Progenitor cell of endocrine pancreas (in vitro differentiated cells): ENCODE results near the gene MTX1. TPM values are rescaled to one million over a fixed set of nuclear protein-coding genes. Genes with fewer than 3 reads are reported as not detected.
"Not testable (repeated sequence)": the region's sequence is repeated elsewhere in the genome, so short reads cannot be mapped to it uniquely, and the experiment has no call there.

ENCODE experiments used
- DNase-seq: peaks from one replicate; pipeline ENCODE4 v3.0.0; 2021; ENCODE audit warnings: low spot score; ENCODE audit not compliant: unreplicated experiment
- H3K27ac Mint-ChIP-seq: 2 replicates; pipeline ENCODE4 v1.8.0; 2021; ENCODE audit warnings: mild to moderate bottlenecking, moderate library complexity, mixed read lengths
- H3K27me3 Mint-ChIP-seq: 2 replicates; pipeline ENCODE4 v1.8.0; 2021; ENCODE audit warnings: mixed read lengths
- H3K36me3 Mint-ChIP-seq: 2 replicates; pipeline ENCODE4 v1.8.0; 2022; ENCODE audit warnings: mixed read lengths; ENCODE audit not compliant: insufficient read depth
- H3K4me1 Mint-ChIP-seq: 2 replicates; pipeline ENCODE4 v1.8.0; 2021; ENCODE audit warnings: low read depth, mixed read lengths
- H3K4me3 Mint-ChIP-seq: 2 replicates; pipeline ENCODE4 v1.8.0; 2021; ENCODE audit warnings: low read depth, mild to moderate bottlenecking, moderate library complexity, mixed read lengths
- H3K9me3 Mint-ChIP-seq: 2 replicates; pipeline ENCODE4 v1.8.0; 2021; ENCODE audit warnings: low read depth, mixed read lengths
- total RNA-seq: library from RNA; stranded (reverse); gene quantifications from 2 replicates; pipeline ENCODE4 v1.2.1, GENCODE V29; 2021
- TF ChIP-seq, protein P1 (sequence below): fragments of 200-600 bp; sonication (generic); IDR thresholded peaks from one replicate; pipeline ENCODE4 v1.5.0; 2021; ENCODE audit warnings: antibody characterized with exemption, mild to moderate bottlenecking; ENCODE audit not compliant: unreplicated experiment

MTX1 gene
- total RNA-seq, 1 donor from 2014 or later: 38.7 TPM

DNA sequence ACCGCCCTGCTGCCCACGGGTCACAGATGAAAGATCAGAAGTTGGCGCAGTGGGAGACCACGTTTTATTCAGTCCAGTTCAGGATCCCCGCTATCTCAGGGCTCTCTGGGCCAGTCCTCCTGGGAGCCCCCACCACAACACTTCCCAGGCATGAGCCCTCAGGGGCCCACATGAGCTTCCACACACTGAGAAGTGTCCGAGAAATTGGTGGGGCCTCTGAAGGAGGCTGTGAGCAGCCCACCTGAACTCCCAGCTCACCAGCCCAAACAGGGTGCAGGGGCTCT lies 22.8 kb upstream of the MTX1 start:
- TF ChIP-seq, protein P1, sequence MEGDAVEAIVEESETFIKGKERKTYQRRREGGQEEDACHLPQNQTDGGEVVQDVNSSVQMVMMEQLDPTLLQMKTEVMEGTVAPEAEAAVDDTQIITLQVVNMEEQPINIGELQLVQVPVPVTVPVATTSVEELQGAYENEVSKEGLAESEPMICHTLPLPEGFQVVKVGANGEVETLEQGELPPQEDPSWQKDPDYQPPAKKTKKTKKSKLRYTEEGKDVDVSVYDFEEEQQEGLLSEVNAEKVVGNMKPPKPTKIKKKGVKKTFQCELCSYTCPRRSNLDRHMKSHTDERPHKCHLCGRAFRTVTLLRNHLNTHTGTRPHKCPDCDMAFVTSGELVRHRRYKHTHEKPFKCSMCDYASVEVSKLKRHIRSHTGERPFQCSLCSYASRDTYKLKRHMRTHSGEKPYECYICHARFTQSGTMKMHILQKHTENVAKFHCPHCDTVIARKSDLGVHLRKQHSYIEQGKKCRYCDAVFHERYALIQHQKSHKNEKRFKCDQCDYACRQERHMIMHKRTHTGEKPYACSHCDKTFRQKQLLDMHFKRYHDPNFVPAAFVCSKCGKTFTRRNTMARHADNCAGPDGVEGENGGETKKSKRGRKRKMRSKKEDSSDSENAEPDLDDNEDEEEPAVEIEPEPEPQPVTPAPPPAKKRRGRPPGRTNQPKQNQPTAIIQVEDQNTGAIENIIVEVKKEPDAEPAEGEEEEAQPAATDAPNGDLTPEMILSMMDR: no peak
- Mint-ChIP-seq H3K27ac (peak overlapping the region; percentile 93), H3K27me3 (no peaks in the 10 kb centered on the region), H3K36me3 (peaks cover 15% of the 10 kb centered on the region), H3K9me3 (no peaks in the 10 kb centered on the region), H3K4me3 (no peak overlapping the region), H3K4me1 (peaks cover 32% of the 10 kb centered on the region)
- no peak for DNase-seq

DNA sequence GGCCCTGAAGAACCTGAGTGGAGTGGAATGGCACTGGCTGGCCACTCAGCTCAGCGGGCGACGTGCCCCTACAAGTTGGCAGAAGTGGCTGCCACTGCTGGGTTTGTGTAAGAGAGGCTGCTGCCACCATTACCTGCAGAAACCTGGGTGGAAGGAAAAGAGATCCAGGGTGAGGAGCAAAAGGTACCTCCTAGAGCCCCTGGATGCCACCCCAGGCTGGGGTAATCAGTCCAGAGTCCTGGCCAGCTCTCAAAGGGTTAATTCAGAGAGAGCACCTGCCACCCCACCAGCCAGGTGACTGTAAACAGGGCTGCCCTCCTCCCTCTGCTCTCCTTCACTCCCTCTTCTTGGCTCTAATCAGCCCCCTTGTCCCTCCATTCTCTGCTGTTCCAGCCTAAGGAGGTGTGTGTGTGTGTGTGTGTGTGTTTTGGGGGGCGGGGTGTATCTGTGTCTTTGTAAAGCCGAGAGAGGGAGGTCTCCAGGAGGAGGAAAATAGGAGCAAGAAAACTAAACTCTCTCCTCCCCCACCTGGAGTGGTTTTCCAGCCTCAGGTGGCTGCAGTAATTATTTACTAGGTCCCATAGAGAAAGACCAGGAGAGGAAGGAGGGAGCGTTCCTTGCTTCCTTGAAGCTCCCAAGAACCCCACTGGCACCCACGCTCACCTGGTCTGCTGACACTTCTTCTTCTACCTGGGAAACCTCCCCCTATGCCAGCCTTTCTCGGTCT lies 22.3 kb upstream of the MTX1 start:
- DNase-seq: no peak
- TF ChIP-seq, protein P1: no peak
- Mint-ChIP-seq H3K4me1 (peaks cover 32% of the 10 kb centered on the region), H3K4me3 (peak overlapping the region; percentile 52), H3K9me3 (no peaks in the 10 kb centered on the region), H3K27ac (peak overlapping the region; percentile 93), H3K36me3 (peaks cover 14% of the 10 kb centered on the region), H3K27me3 (no peaks in the 10 kb centered on the region)

DNA sequence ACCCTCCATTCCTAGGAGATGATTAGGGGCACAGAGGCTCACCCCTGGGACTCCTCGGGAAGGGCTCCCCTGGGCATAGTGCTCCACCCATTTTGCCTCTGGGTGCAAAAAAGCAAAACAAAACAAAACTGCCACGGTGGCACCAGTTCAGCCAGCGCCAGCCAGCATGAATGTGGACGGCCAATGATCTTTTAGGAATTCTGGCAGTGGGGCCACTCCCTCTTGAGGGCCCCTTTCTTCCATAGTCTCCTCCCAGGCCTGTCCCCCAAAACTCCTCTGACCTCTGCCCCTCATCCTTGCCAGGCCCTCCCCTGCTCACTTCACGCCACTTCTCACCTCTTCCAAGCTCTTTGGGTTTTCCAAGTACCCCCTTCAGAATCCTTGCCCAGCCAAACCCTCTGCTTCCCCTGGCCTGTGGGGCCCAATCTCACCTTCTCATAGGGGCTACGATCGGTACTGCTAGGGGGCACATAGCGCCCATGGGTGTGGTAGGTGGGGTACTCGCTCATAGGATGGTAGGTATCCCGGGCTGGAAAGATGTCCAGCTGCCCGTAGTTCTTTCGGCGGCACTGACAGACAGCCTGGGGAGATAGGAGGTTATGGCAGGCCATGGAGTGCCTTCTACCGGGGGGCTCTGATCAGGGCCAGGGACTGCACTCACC lies 21.6 kb upstream of the MTX1 start:
- DNase-seq: no peak
- peak overlapping the region; percentile 93 for H3K27ac Mint-ChIP-seq
- no peaks in the 10 kb centered on the region for H3K27me3 Mint-ChIP-seq
- no peaks in the 10 kb centered on the region for H3K9me3 Mint-ChIP-seq
- TF ChIP-seq, protein P1: no peak
- peaks cover 34% of the 10 kb centered on the region for H3K4me1 Mint-ChIP-seq
- peaks cover 13% of the 10 kb centered on the region for H3K36me3 Mint-ChIP-seq
- H3K4me3 Mint-ChIP-seq: no peak overlapping the region

GRCh38 chr1:155187456-155187891 lies 21.0 kb upstream of the MTX1 start:
- H3K27ac Mint-ChIP-seq: peak overlapping the region; percentile 93
- no peak for DNase-seq
- TF ChIP-seq, protein P1: no peak
- no peak overlapping the region for H3K4me3 Mint-ChIP-seq
- H3K27me3 Mint-ChIP-seq: no peaks in the 10 kb centered on the region
- peaks cover 39% of the 10 kb centered on the region for H3K4me1 Mint-ChIP-seq
- H3K36me3 Mint-ChIP-seq: peaks cover 10% of the 10 kb centered on the region
- H3K9me3 Mint-ChIP-seq: no peaks in the 10 kb centered on the region

DNA sequence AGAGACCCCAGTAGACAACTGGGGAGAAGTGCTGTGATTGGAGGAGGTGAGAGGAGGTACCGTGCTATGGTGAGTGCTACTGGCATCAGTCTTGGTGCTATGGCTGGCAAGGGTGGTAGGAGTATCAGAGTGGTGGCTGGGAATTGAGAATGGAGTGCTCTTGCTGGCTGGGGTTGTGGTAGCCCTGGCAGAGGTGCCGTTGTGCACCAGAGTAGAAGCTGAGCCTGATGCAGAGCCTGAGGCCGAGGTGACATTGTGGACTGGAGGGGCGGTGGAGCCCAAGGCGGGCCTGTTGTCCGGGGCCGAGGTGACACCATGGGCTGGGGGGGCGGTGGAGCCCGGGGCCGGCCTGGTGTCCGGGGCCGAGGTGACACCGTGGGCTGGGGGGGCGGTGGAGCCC lies 20.2 kb upstream of the MTX1 start:
- no peaks in the 10 kb centered on the region for H3K9me3 Mint-ChIP-seq
- H3K4me1 Mint-ChIP-seq: peaks cover 41% of the 10 kb centered on the region
- peaks cover 8% of the 10 kb centered on the region for H3K36me3 Mint-ChIP-seq
- H3K27me3 Mint-ChIP-seq: no peaks in the 10 kb centered on the region
- no peak for DNase-seq
- peak overlapping the region; percentile 90 for H3K27ac Mint-ChIP-seq
- H3K4me3 Mint-ChIP-seq: peak overlapping the region; percentile 25
- TF ChIP-seq, protein P1: no peak

DNA sequence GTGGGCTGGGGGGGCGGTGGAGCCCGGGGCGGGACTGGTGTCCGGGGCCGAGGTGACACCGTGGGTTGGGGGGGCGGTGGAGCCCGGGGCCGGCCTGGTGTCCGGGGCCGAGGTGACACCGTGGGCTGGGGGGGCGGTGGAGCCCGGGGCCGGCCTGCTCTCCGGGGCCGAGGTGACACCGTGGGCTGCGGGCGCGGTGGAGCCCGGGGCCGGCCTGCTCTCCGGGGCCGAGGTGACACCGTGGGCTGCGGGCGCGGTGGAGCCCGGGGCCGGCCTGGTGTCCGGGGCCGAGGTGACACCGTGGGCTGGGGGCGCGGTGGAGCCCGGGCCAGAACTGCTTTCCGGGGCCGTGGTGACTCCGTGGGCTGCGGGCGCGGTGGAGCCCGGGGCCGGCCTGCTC lies 18.6 kb upstream of the MTX1 start:
- not testable (repeated sequence) for H3K9me3 Mint-ChIP-seq, H3K36me3 Mint-ChIP-seq, DNase-seq, H3K4me3 Mint-ChIP-seq, H3K27ac Mint-ChIP-seq, H3K27me3 Mint-ChIP-seq
- H3K4me1 Mint-ChIP-seq: peaks cover 48% of the 10 kb centered on the region
